ENCODE results near the gene CFAP20DC.
"Not testable (repeated sequence)": the region's sequence is repeated elsewhere in the genome, so short reads cannot be mapped to it uniquely, and the experiment has no call there.

Gene CFAP20DC

GRCh38 chr3:58695284-58695683, 354.5 kb downstream of the CFAP20DC start:
- not testable (repeated sequence) for DNase-seq (ENCODE audit: low spot score)

GRCh38 chr3:58693940-58694850, 355.6 kb downstream of the CFAP20DC start:
- DNase-seq (ENCODE audit: low spot score) = no peak

GRCh38 chr3:58692484-58692883, 357.3 kb downstream of the CFAP20DC start:
- no peak for DNase-seq (ENCODE audit: low spot score)

Data from HuH-7 (cell line).